NCI-H146 treated with DMSO at 0.1 percent for 48 hours (cell line): ENCODE data around the gene CMSS1.
A peak's percentile ranks its signal among the peaks of the same experiment; 100 is the strongest.

Experiments used
- DNase-seq: peaks from one replicate; lab custom pipeline; 2025; ENCODE audit not compliant: unreplicated experiment; lab: John Stamatoyannopoulos, UW

CMSS1 gene

DNA sequence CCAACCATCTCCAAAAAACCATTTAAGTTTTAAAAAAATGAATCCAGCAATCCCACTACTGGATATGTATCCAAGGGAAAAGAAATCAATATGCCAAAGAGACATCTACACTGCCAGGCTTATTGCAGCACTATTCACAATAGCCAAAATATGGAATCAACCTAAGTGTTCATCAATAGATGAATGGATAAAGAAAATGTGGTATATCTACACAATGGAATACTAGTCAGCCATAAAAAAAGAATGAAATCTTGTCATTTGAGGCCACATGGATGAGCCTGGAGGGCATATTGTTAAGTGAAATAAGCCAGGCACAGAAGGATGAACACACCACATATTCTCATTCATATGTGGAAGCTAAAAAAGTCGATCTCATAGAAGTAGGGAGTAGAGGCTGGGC, 160.6 kb downstream of the CMSS1 start:
- DNase-seq, result no peak

DNA sequence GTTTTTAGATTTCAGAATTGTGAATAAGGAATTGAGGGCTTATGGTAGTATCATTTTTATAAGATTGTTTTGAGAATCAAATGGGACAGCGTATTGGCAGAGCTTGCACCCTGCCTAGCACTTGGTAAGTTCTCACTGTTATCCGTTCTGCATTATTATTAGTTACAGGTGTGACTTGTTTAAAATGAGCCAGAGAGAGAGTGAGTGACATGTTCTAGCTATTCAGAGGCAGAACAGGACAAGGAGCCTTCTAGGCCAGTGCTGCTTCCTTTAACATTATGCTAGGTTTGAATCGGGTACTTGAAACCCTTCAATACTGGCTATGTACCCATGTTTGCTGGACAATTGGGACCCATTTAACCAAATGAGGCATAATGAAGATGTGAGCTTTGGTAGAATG, 162.9 kb downstream of the CMSS1 start:
- DNase-seq, result no peak

- no peak for DNase-seq
Measured at GRCh38 chr3:99981138-99981537, 163.5 kb downstream of the CMSS1 start.

DNA sequence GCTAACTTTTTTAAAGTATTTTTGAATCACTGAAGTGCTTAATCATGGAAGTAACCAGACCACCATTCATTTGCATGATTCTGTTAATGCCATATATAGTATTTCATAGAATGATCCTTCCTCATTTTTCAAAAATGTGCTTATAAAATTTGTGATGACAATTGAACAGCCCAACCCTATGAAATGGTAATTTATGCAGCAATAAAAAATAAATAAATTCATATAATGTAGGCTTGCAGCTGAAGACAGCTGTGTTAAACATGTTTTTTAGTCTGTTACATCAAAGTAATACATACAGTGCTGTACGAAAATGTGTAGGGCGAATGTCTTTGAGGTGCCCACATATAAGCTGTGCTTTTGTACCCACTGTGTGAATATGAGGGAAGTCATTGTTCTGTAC, 165.0 kb downstream of the CMSS1 start:
- DNase-seq, result no peak

DNA sequence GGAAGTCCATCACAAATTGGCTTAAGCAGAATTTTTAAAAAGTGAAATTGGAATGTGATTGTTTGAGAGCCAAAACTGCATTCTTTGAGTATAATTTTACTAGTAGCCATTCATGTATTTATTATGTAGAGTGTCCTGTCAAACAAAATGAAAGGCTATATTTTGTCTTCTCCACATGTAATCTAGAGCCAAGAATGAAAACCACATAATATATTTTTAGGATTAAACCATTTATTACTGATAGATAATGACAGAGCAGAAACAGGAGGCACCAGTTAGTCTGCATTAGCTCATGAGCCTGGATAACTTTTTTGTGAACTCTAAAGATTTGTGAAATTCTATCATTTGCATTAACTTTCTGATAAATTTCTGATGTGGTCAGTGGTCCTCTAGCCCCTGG, 166.5 kb downstream of the CMSS1 start:
- DNase-seq, result no peak

DNA sequence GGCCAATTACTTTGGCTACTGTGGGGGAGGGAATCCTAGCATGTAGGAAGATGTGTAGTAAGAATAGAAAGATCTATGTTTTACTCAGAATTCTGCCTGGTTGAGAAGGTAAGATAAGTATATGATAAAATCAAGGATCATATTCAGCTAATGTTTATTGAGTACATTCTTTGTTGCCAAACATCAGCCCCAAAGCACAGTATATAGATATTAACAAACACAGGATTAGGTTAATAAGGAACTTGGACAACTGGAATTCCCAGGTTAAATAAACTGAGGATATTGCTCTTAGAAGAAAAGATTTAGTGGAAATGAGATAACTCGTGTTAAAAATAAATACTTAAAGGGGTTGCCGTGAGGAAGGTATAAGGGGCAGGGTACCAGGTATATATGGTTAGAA, 167.0 kb downstream of the CMSS1 start:
- DNase-seq, result no peak

DNA sequence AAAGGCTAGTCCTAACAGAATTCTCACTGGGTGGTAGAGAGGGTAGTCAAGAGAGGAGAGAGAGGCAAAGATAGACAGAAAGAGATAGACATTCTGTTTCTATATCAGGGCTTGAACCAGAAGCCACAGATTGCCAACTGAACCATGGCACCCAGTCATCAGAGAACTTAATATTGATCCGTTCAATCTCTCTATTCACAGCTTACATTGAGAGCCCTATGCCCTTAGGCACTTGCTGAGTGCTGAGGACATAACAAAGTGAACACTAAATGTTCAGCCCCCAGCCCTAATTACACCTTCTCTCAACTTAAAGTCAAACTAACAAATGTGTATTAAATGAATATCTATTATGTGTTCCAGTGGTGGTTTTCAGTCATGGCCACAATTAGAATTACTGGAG, 172.5 kb downstream of the CMSS1 start:
- peak; percentile 47 for DNase-seq

DNA sequence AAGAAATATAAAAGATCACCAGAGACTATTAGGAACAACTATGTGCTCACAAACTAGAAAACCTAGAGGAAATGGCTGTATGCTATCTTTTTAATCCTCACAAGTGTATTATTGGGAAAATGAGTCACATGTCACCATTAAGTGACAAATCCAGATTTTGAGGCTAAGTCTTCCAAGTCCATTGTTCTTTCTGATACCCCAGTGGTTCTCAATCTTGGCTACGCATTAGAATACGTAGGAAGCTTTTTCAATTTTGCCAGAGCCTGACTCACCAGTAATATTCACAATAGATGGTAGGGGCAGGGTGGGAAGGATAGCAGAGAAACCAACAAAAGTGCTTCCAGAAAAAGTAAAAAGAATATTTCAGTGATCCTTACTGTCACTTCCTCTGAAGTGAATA, 179.6 kb downstream of the CMSS1 start:
- DNase-seq, result no peak

DNA sequence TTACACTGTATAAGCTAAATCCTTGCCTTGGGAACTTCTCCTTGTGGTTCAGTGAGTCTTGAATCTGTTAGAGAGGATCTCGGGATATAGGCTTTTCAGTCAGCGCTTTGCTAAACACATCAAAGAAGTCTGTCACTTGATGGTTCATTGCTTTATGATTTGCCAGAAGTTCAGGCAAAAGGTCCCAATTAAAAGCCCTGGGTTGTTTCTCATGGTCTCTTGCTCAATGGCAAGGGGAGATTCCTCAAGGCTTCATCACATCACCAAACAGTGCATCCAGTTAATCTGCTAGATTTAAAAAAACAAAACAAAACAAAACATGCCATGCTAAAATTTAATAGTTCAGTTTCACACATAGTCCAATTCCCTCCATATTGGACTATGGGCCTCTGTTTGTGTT, 181.9 kb downstream of the CMSS1 start:
- no peak for DNase-seq

DNA sequence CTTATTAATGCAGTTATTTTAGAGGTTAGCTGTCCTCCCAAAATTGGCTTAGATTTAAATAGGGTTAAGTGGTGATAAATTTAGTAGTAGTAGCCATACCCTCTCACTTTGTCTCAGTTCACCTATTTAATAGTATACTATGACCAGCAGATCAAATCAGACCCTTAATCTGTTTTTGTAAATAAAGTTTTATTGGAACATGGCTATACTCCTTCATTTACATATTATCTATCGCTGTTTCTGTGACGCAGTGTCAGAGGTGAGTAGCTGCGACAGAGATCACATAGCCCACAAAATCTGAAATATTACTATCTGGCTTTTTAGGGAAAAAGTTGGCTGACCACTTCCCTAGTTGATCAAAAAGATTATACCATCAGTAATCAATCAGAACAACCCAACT, 183.4 kb downstream of the CMSS1 start:
- no peak for DNase-seq

GRCh38 chr3:100001526-100002270, 184.0 kb downstream of the CMSS1 start:
- DNase-seq, result no peak

- DNase-seq, result peak; percentile 11
Measured at GRCh38 chr3:100002599-100003350, 185.1 kb downstream of the CMSS1 start.

DNA sequence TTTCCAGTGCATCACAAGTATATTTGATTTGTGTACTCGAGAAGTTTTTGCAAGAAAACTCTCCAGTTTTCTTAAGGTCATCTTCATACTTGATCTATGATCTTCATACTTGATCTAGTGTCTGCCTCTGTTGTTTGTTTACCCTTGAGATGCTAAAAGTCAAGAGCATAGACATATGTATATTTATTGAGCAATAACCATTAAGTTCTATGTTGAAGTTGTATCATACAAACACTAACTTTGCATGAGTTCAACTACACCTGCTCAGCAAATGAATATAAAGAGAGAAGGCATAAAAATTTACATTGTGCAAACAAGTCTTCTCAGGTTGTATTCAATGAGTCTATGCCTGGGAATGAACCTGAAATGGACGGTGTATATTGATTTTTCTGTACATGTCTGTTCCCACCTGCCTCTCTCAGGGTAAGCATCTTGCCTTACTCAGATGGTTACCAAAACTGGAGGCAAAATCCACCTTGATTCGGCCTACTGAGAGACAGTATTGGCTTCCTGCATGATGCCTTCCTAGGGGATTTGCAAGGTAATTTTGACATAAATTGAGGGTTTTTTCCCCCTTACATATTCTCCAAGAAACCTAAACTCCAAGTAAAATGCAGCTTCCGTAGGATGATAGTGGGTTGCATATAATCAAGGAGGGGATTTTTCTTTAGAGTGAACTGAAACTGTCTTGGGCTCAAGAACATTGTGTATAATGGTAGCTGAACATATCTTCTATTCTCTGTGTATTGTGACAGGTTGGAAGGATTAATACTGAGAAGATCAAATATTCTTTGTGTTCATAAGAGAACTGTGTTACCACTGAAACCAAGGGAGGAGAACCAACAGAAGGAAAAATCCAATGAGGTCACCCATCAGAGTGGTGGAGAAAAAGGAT, 186.2 kb downstream of the CMSS1 start:
- no peak for DNase-seq

GRCh38 chr3:100004931-100005330, 187.3 kb downstream of the CMSS1 start:
- no peak for DNase-seq

DNA sequence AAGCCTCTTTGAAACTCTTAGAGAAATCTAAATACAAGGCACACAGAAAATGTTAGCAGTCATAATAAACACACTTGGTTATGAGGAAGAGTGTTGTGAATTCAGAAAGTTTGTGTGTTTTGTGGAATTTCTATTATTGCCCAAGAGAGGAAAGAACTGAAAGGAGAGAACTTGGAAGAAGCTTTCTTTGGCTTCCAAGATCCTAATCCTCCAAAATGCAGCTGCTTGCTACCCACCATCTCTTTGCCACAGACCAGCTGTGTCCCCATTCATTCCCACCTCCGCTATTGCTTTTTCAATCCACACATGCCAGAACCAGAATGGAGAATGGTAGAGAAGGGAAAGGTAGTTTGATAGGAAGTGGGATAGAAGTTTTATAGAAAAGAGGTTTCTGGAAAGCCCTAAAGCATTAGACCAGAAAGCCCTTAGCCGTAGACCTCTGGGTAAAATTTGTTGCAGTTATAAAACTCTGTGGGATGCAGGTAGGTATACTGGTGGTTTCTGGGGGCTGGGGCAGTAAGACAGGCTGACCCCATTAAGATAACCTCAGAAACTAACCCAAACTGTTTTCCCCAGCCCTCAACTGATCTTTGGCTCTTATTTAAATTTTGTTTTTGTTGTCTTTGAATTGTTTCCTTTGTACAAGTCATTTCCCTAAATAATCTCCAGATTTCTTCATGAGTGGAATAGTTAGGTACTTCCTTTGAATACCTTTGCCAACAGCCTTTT, 188.2 kb downstream of the CMSS1 start:
- no peak for DNase-seq

DNA sequence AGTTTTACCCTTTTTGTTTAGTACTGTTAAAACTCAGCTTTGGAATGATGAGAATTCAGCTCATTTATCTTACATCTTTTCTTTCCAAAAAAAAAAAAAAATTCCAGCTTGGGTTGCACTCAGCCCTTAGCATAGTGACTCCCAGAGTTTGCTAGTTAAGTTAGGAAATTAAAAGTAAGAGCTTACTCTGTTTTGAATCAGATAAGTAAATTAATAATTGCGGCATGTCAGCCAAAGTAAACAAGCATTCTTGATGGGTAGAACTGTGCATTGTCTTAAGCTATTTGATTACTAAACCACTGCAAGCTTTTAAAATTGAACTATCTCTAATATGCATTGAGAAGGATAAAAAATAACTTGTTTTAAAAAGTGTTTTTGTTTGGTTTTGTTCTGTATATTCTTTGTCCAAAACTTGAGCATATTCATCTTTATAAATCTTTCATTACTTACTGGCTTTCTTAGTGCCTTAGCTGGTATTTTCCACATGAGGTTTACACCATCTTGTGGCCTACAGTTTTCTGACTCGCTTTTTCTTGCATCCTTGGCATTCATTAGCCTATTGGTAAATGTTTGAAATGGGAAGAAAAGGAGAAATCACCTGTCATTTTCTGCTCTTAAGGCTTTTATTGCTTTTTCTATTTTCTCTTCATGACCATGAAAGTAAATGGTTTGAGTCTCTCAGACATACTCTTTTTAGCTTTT, 189.1 kb downstream of the CMSS1 start:
- DNase-seq, result no peak

DNA sequence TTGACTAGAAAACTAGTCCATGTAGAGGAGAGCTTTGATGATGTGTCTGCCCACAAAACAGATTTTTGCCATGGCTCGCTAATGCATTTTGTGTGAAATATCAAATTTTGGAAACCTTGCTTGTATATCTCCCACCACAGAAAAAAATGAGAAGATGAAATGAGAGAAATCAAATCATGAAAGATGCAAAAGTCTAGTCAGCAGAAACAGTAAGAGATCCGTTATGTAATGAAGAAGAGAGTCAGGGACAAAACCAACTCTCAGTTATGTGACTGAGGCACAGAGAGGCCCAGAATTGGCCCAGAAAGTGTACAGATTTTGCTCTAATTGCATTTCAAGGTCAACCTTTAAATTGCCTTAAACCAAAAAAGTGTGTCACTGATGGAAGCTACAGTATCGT, 189.7 kb downstream of the CMSS1 start:
- no peak for DNase-seq

GRCh38 chr3:100008081-100008698, 190.5 kb downstream of the CMSS1 start:
- DNase-seq, result no peak

DNA sequence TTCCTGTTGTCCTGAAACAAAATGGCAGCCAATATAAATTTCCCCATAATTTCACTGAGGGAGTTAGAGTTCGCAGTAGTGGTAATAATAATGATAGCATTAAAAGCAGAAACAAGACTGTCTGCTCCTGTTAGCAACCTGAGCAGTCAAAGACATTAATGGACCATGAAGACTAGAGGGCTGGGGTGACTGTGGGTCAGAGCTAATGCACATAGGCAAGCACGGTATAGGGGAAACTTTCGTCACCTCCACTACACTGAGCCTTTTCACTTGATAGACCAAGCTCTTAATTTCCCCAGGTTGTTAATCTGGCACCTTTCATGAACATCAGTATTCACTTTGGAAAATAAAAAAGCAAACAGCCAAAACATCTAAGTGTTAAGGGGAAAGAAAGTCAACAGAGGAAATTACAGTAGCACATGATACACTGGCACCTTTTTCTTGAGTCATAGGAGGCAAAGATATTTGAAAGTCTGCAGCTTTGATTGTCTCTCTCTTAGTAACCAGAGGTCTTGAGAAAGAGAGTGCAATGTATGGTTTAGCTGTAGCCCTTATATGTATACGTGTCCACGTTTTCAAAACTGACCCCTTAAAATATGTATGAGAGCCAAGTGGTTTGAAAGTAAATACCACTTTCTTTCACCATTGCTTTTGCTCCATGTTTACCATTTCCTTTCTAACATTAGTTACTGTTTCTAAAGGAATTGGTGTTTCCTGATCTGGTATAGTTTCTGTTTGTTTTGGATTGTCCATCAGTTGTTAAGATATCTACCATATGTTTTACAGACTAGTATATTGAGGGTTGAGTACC, 191.8 kb downstream of the CMSS1 start:
- DNase-seq, result no peak
